ENCODE data around the gene GDI1.

GDI1 gene

DNA sequence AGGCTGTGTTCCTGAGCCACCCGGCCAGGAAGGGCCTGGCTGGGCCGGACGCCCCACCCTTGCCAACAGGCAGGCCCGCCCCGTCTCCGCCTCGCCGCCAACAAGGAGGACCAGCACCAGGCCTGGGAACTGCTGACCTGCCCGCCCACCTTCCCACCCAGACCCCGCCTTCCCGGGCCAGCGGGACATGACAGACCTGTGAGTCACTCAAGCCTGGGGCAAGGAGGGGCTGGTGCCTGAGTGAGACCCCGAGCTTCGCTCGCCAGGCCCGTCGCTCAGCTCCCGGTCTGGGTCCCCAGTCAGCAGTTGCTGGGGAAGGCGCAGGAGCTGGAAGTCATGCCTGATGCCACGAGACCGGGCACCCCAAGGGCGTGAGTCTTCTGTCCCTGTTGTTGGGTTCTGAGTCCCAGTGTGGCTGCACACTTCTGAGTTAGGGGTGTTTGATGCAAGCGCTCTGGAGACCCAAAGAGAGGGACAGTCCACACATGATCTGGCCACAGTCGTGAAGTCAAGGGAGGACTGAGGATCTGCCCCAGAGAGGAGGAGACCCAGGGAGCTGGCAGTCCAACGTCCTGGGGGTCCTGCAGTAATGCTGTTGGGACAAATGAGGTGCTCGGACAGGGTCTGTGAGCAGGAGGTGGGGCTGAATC, 27.6 kb upstream of the GDI1 start, which contains the start of gene DNASE1L1:
Gene DNASE1L1 (minus strand): TSS at position 33 of the 650 bp plus-strand sequence. CDS start 3,686 bp downstream, outside the sequence.
- DNase-seq (ENCODE audit: low spot score), result peak; percentile 68

DNA sequence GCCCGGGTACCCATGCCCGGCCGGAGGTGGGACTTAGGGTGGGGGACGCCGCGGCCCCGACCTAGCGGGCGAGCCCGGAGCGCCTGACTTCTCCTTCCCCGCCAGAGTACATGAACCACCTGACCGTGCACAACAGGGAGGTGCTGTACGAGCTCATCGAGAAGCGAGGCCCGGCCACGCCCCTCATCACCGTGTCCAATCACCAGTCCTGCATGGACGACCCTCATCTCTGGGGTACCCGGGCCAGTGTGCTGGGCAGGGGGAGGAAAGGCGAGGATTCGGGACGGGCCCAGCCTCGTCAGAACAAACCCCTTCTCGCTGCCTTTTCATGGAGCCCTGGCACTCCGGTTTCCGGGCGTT, 25.0 kb upstream of the GDI1 start:
- no peak for DNase-seq (ENCODE audit: low spot score)

DNA sequence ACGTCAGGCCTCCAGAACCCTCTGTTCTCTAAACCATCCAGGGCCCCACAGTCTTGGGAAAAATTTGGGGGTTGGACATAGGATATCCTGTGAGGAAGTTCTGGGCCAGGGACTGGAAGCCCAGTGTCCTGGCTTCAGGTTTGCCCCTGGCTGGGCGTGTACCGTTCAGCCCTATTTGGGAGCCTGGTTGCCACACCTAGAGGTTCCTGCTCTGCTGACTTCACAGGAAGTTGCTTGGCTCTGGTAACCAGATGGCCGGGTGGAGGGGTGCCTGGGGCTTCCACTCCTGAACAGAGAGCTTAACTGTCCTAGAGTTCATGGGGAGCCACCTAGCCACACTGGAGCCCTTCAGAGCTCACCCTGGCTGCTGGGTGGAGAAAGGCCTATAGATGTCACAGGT, 24.5 kb upstream of the GDI1 start:
- DNase-seq (ENCODE audit: low spot score), result no peak

DNA sequence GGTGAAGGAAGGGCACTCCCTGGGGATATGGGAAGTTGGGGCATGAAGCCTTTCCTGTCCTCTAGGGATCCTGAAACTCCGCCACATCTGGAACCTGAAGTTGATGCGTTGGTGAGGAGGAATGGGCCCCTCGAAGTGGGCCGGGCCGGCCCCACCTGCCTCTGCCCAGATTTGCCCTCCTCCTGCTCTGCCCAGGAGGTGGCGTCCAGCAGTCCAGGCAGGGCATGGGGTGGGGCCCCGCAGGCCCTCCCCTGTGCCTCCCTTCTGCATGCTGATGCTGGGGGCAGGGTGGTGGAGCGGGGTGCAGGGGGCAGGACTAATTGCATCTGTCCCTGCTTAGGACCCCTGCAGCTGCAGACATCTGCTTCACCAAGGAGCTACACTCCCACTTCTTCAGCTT, 23.8 kb upstream of the GDI1 start:
- no peak for DNase-seq (ENCODE audit: low spot score)

DNA sequence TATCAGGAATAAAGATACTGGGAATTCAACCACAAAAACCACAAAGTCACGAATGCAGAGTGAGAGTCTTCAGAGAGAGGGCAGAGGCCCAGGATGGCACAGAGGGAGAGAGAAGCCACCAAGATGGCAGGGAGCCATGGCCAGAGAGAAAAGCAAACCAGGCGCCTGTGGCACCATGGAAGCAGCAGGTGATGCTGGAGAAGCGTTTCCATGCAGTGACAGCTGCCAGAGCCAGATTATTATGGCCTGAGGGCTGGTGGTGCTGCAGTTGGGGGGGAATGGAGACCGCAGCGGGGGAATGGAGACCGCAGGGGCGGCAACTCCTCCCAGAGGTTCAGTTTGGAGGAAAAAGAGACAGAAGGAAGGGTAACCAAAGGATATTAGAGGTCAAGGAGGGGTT, 19.8 kb upstream of the GDI1 start:
- DNase-seq (ENCODE audit: low spot score), result no peak

DNA sequence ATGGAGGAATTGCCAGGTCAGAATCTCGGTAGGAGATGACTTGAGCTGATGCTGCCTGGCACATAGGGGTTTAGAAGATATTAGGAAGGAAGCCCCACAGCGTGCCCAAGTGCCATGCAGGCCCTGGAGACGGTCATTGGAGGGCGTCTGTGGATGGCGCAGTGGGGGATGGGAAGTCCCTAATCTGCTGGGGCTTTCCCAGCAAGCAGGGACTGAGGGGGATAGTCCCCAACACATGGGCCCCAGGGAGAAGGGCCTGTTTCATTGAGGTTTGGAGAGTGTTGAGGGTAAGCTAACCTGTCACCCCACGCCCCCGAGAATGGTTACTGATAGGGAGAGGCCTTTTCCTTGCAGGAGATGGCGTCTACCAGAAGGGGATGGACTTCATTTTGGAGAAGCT, 17.8 kb upstream of the GDI1 start:
- DNase-seq (ENCODE audit: low spot score), result no peak

DNA sequence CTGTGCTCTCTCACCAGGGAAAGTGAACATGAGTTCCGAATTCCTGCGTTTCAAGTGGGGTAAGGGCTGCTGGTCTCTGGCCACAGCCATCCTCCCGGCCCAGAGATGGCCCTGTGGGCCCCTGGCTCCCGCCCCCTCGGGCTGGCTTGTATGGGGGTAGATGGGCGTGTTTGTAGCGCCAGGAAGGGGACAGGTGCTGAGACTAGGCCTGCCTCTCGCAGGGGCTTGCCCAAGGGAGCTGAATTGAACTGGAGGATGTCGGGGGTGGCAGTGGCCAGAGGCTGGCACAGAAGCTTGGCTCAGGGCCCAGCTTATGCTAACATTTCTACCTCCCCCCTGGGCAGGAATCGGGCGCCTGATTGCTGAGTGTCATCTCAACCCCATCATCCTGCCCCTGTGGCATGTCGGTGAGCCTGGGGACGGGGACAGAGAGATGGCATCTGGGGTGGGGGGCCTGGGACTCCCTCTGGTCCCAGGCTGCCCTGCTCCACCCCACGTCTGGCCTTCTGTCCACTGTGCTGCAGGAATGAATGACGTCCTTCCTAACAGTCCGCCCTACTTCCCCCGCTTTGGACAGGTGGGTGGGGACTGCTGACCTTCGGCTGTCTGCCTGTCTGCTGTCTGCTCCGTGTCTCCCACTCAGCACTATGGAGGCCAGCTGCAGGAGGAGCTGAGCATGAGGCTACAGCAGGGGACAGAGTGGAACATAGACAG, 17.1 kb upstream of the GDI1 start:
- no peak for DNase-seq (ENCODE audit: low spot score)

DNA sequence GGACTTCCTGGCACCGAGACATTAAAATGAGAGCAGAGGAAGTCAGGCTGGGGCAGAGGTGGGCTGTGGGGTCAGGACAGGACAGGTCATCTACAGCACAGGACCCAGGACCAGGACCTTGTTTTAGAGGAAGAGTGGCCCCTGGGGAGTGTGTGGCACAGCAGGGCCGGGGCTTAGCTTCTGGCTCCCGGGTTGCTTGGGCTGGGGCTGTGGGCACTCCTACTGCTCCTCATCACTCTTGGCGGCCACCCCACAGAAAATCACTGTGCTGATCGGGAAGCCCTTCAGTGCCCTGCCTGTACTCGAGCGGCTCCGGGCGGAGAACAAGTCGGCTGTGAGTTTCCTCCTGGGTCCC, 16.6 kb upstream of the GDI1 start:
- DNase-seq (ENCODE audit: low spot score), result no peak

DNA sequence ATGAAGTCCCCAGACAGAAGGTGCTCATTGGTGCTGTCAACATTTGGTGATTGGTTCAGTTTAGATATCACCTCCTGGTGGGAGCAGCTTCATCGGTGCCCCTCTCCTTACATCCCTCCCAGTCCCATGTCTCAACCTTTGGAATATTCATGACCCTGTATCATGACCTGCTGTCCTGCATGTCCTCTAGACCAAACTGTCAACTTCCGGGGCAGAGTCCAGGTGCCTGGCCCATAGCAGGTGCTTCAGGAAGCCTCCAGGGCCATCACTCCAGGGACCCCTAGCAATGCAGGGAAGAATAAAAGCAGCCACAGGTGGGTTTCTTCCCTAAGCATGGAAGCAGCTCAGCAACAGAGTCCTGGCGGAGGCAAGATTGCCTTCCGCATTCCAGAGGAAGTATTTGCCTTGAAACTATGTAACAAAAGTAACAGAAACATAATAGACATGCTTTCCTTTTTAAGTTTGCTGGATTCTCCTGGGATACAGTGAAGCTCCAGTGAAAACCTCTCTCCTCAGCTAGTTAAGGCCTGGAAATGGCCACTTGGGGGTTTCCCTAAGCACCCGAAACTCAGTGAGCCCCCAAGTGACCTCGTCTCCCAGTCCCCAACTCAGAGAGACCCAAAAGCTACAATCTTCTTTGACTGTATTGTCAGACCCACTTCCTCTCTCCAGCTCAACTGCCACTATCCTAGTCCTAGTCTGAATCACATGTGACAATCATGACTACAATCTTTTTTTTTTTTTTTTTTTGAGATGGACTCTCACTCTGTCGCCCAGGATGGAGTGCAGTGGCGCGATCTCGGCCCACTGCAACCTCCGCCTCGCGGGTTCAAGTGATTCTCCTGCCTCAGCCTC, 9.8 kb upstream of the GDI1 start:
- no peak for DNase-seq (ENCODE audit: low spot score)

DNA sequence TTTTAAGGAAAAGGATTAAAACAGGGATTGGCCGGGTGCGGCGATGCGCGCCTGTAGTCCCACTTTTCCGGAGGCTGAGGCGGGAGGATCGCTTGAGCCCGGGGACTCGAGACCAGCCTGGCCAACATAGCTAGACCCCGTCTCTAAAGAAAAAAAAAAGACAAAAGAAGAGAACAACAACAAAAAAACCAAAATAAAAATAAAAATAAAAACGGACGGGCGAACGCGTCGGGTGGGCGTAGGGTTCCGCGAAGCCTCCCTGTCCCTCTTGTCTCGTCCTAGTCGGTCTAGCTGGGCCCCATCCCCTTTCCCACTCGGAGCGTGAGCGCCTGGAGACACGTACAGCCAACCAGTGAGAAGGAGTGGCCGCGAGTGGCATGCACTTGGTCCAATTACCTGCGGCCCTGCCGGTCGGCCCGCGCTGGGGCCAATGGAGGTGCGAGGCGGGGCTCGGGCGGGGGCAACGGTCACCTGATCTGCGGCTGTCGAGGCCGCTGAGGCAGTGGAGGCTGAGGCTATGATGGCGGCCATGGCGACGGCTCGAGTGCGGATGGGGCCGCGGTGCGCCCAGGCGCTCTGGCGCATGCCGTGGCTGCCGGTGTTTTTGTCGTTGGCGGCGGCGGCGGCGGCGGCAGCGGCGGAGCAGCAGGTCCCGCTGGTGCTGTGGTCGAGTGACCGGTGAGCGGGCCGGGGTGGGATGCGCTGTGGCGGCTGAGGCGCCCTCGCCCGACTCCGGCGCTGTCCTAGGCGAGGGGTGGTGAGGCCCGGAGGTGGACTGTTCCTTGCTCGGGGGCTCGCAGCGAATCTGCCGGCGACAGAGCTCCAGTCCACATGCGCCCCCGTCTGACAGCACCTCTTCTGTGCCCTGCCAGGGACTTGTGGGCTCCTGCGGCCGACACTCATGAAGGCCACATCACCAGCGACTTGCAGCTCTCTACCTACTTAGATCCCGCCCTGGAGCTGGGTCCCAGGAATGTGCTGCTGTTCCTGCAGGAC, 8.5 kb upstream of the GDI1 start, which contains the start of gene ATP6AP1:
Gene ATP6AP1 (plus strand): TSS at position 502 of the 996 bp plus-strand sequence. CDS start 16 bp downstream, at position 518.
- DNase-seq (ENCODE audit: low spot score), result peak; percentile 88

DNA sequence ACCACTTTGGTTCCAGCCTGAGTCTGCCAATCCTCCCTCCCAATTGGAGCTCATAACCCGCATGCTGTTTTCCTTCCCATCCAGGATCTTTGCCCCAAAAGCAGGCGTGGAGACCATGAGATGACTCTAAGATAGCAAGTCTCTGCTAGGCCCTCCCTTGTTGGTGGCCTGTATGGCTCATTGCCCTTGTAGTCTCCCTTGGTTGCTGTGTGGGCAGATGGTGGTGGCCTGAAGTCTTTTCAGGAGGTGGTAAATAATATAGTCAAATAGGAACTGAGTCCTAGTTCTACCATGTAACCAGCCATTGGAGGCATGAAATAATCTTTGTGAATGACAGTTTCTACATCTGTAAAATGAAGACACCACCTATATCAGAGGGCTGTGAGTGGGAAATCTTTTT, 7.2 kb upstream of the GDI1 start:
- DNase-seq (ENCODE audit: low spot score), result no peak

DNA sequence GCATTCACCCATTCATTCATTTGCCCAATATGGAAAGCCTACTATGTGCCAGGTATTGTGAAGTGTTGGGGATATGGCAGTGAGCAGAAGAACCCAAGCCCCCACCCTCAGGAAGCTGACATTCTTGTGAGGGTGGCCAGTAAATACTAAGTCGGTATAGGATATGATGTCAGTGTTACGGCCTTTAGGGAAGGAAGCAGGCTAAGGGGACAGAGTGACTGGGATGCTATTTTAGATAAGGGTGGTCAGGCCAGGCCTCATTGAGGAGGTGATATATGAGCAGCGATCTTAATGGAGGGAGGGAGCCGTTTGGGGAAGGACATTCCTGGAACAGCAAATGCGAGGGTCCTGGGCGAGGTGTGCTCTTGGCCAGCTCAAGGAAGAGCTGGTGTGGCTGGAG, 6.5 kb upstream of the GDI1 start:
- no peak for DNase-seq (ENCODE audit: low spot score)

DNA sequence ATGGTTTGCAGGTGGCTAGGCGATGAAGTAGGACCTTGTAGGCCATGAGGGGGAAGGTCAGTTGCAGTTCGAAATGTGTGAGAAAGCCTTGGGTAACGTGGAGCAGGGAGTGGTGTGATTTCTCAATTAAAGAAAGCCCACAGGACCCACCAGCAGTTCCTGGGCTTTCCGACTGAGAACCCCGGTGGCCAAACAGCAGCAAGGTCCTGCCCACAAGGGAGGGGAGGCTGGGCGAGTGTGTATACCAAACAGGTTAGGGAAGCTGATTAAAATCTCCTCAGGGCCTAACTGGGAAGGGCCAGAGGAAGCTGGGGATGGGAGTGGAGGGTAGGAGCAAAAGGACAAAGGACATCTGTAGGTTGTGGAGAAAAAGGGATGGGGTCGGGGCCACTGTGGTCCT, 6.0 kb upstream of the GDI1 start:
- no peak for DNase-seq (ENCODE audit: low spot score)

DNA sequence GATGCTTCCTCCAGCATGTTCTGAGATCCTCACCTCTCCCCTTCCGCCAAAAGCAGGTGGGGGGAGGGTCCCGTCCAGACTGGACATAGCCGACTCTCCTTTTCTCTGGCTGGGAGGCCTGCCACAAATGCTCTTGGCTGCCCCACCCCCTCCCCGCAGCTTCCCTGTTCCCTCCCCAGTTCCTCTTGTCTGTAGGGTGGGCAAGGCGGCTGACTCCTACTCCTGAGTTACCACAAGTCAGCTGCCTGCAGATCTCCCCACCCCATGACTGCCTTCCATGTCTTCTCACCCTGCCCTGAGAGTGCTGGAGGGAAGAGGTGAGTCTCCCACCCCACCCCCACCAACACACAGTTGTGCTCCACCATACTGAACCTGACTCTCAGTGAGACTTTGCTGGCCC, 5.6 kb upstream of the GDI1 start:
- DNase-seq (ENCODE audit: low spot score), result no peak

DNA sequence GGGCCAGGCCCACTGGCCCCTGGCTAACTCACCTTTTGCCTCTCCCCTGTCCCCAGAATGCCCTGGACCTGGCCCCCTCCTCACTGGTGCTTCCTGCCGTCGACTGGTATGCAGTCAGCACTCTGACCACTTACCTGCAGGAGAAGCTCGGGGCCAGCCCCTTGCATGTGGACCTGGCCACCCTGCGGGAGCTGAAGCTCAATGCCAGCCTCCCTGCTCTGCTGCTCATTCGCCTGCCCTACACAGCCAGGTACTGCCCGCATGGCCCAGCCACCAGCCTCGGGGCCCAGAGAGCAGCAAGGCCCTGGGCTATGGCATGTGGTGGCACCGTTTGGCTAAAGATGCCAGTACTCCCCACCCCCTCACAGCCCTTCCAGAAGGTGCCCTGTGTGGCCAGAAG, 4.7 kb upstream of the GDI1 start:
- DNase-seq (ENCODE audit: low spot score), result no peak

DNA sequence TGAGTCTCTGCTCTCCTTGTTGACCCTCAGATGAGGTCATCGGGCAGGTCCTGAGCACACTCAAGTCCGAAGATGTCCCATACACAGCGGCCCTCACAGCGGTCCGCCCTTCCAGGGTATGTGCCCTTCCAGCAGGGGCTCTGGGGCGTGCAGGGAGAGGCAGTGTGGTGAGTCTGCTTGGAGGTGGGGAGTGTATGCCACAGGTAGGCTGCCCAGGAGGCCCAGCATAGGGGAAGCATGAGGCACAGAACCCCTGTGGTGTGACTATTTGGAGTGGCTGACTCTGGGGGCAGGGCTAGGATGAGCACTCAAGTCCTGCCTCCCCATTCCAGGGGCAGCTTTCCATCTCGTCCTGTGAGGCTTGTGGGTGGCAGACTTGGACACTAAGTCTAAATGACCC, 3.3 kb upstream of the GDI1 start:
- no peak for DNase-seq (ENCODE audit: low spot score)

DNA sequence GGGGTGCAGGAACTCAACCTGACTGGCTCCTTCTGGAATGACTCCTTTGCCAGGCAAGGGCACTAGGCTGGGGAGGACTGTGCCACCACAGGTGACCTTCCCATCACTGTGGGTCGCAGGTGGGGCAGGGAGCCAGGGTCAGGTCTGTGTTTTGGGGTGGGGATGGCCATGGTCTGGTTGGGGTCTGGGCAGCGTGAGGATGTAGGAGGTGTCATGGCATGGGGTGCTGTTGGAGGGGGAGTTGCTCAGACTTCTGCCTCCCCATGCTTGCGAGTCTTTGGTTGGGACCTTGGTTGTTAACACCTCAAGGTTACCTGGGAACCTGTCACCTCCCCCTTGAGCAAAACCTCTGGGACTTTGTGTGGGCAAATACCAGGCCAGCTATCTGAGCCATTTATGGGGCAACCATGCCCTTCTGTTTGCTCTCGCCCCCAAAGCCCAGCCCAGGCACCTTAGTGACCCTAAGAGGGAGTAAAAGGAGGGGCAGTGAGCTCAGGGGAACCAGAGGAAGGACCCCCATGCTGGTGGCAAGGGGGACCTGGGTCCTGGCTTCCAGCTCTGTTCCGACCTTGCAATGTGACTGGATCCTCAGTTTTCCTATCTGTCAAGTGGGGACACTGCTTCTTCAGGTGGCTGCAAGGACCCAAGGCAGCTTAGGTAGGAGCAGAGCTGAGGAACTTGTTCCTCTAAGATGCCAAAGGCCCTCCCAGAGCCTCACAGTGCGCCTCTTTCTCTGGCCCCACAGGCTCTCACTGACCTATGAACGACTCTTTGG, 2.4 kb upstream of the GDI1 start:
- DNase-seq (ENCODE audit: low spot score), result no peak

DNA sequence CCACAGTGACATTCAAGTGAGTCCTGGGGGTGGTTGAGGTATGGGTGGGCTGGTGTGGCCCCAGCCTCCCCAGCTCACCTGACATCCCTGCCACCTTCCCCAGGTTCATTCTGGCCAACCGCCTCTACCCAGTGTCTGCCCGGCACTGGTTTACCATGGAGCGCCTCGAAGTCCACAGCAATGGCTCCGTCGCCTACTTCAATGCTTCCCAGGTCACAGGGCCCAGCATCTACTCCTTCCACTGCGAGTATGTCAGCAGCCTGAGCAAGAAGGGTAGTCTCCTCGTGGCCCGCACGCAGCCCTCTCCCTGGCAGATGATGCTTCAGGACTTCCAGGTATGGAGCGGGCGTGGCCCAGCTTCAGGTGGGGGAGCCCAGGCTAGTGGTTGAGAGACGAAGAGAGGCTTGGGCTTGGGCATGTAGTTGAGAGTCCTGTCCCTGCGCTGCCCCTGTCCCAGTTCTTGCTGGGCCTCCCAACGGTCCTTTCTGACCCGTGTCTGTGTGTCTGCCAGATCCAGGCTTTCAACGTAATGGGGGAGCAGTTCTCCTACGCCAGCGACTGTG, 1.7 kb upstream of the GDI1 start:
- DNase-seq (ENCODE audit: low spot score), result no peak

DNA sequence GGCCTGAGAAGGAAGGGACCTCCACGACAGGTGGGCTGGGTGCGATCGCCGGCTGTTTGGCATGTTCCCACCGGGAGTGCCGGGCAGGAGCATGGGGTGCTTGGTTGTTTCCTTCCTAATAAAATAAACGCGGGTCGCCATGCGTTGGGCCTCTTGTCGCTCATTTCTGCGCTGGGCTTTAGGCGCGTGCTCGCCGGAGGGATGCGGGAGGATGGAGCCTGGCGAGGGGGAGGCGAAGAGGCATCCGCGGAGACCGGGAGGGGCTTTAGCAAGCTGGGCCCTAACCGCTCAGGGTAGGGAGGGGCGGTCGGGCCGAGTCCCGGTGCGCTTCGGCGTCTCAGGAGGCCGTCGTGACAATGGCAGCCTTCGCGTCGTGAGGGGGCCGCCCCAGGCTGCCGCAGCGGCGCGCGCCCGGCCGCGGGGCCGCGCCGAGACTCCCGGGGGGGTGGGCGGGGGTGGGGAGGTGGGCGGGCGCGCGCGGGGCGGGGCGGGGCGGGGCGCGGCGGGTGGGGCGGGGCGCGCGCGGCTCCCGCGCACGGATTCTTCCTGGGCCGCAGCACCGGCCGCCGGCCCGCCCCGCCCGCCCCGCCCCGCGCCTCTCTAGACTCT, 476 bp upstream of the GDI1 start:
- DNase-seq (ENCODE audit: low spot score), result no peak
